Left colon (tissue), 2 donors: ENCODE data around the gene PCSK4. TPM values are rescaled to one million over a fixed set of nuclear protein-coding genes. Genes with fewer than 3 reads are reported as not detected.
"Not testable (repeated sequence)": the region's sequence is repeated elsewhere in the genome, so short reads cannot be mapped to it uniquely, and the experiment has no call there.

Experiments used
- ATAC-seq: fragments of 200-7000 bp; cut with Tn5 transposase; one replicate; pipeline ENCODE4 v1.9.1; 2020; ENCODE audit warnings: mild to moderate bottlenecking, moderate library complexity
- DNase-seq, 2 donors: peaks; one replicate each; pipeline ENCODE4 v3.0.0-alpha.2; 2020
- intact Hi-C, 2 donors: fragments of 100-400 bp; cut with DNase I in 1 of 2; cut with micrococcal nuclease in 1 of 2; formaldehyde crosslinking; loops; one replicate each; pipeline versions ENCODE4 v1.11.2 to v1.14.0; 2022; cut with DNase I, micrococcal nuclease
- long read RNA-seq: library from polyadenylated mRNA; unstranded; transcript quantifications from one replicate; pipeline ENCODE4 v2.0.0, GENCODE V29; 2021
- total RNA-seq, 2 donors: library from RNA; stranded (reverse); fragmentation: NEBNext Ultra II Directional; extraction: Animal tissue kit (Norgen Biotek cat#: 25700); gene quantifications; one replicate each; pipeline ENCODE4 v1.2.1, GENCODE V29; 2021
- donor health status: DM: no; HTN: no; CAD: no.
- donor health status: DM: yes; HTN: yes; CAD: no.

PCSK4 gene
- total RNA-seq, result 1 to 10 TPM; 3.2 to 4.6 TPM
- long read RNA-seq, result 0 reads

DNA sequence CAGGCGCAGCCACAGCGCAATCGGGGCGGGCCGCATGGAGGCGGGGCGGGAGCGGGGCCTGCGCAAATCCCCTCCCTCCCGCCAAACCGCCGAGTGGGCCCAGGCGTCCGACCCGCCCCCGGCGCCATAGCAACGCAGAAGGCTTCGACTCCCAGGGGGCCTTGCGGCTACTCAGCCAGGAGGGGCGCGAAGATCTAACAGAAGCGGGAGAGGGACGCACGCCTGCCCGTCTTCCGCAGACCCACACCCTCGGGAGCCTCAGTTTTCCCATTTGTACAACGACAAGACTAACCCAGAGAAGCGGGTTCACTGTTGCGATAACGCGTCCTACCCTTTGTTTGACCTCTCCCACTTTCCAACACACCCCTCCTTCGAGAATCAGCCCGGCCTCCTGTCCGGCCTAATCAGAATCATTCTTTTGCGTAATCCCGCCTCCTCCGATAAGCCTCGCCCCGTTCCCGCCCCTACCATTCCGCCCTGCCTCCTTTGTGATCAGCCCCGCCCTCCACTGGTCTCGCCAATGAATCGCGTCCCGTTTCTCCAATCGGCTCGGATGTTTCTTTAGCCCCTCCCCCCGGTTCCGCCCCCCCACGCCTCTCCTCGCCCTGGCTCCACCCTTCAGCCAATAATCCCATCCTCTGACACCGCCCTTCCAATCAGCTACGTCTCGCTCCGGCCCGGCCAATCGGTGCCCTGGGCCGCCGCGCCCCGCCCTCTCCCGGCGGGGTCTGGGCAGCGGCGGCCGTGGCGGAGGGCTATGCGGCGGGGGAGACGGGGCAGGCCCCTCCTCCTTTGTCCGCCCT is at the start of gene PCSK4:
PCSK4 (minus strand) TSS at position 40 of the 803 bp plus-strand sequence; CDS start at position 36, 4 bp downstream.
- ATAC-seq, result peak; percentile 84
- intact Hi-C loops, result no loop called here
- peak; percentile 99 for DNase-seq

DNA sequence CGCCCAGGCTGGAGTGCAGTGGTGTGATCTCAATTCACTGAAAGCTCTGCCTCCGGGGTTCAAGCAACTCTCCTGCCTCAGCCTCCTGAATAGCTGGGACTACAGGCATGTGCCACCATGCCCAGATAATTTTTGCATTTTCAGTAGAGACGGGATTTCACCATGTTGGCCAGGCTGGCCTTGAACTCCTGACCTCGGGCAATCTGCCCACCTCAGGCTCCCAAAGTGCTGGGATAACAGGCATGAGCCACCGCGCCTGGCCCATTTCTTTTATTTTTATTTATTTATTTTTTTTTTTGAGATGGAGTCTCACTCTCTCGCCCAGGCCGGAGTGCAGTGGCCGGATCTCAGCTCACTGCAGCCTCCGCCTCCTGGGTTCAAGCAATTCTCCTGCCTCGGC is 49.6 kb upstream of the PCSK4 start:
- intact Hi-C loops, result loop anchor here in 1 of 2 donors (10.0 kb wide), 2 partner anchors 135 to 225 kb away; no protein-coding TSS in a partner anchor
- ATAC-seq, DNase-seq: not testable (repeated sequence)

DNA sequence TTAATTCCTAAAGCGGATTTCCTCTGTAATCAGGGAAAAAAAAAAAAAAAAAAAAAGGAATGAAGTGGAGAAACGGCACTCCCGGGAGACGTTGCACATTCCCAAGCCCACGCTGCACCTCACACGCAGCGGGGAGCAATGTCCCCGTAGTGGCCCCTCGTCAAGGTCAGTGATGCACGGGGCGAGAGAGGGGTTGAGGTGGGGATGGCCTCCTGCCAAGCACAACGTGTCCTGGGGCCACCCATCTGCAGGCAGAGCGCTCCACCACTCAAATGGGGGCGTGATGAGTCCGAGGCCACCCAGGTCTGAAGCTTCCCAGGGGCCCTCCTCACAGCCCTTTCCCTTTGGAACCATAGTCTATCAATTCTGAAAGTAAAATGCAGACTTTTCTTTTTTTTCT is 48.8 kb upstream of the PCSK4 start:
- DNase-seq (no peak), ATAC-seq (no peak)
- intact Hi-C loops, result no loop called here

DNA sequence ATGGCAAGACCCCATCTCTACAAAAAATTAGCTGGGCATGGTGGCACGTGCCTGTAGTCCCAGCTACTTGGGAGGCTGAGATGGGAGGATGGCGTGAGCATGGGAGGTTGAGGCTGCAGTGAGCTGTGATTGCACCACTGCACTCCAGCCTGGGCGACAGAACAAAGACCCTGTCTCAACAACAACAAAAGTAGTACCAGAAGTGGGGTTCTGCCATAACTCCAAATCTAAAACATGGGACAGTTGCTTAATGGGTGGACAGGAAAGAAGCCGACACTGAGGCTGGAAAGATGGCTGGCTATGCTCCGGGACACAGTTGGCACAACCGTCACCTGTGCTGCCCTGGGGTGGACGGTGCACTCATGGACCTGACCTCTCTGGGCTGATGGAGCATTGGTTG is 45.5 kb upstream of the PCSK4 start:
- DNase-seq, intact Hi-C loops, ATAC-seq: not testable (repeated sequence)

DNA sequence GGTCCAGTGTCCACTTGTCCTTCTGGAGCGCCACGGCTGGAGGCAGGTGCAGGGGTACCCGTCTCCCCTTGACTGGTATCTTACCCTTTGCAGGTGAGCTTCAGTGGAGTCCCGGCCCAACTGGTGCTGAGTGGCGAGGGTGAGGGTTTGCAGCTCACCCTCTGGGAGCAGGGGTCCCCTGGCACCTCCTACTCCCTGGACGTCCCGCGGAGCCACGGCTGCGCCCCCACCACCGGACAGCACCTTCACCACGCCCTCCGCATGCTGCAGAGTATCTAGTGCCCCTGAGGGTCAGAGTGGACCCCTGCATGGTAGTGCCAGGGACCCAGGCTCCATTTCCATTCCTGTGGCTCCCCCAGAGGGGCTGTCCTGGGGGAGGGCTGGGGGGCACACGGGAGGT is 44.8 kb upstream of the PCSK4 start:
- no peak for DNase-seq
- ATAC-seq, result no peak
- intact Hi-C loops, result no loop called here

DNA sequence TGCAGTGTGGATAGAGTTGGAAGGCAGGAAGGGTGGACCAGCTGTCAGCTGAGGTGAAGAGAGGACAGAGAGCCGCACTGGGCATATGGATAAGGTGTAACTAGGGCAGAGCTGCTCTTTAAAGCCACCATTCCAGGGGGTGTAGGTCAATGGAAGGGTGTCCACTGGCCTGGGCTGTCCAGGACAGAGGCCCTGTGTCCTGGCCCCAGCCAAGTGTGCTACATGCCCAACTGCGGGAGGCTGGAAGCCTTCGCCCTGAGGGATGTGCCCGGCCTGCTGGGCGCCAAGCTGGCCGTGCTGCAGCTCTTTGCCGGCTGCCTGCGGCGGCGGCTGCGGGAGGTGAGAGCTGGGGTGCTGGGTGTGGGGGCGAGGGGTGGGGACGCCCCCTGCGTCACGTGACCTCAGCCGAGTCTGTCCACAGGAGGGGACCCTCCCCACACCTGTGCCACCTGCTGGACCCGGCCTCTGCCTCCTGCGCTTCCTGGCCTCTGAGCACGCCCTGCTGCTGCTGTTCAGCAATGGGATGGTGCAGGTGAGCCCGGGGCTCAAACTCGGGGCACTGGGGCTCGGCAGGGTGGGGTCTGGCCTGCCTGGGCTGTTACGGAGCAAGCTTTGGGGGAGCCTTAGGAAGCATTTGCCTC is 43.5 kb upstream of the PCSK4 start:
- ATAC-seq, result no peak

DNA sequence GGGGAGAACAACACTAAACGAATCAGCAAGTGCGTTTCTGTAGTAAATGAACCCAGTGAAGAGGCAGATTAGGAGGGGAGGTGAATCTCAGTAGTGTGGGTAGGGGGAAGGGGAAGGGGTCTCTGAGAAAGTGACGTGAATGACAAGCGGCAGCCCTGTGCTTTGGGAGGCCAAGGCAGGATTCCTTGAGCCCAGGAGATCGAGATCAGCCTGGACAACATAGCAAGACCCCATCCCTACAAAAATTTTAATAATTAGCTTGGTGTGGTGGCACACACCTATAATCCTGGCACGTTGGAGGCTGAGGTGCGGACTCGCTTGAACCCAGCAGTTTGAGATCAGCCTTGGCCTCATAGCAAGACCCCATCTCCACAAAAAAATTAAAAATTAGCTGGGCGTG is 41.9 kb upstream of the PCSK4 start:
- ATAC-seq (no peak), DNase-seq (no peak)
- intact Hi-C loops, result no loop called here

More for the DNA sequence above, 43.5 kb upstream of the PCSK4 start:
- intact Hi-C loops, result no loop called here
- DNase-seq, result no peak

DNA sequence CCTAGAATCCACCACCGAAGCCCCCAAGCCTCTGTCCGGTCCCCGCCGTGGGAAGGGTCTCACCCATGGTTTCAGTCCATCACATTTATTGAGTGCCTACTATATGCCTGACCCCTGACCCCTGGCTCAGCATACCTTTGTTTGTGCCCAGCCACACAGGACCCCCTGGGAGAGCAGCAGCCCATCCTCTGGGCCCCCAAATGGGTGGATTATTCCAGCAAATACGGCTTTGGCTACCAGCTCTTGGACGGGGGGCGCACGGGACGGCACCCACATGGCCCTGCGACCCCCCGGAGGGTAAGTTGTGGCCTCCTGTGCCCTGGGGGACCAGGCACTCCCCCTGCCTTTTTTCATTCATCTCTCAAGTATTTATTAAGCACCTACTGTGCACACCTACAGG is 41.4 kb upstream of the PCSK4 start:
- DNase-seq (no peak), ATAC-seq (no peak)
- intact Hi-C loops, result no loop called here

DNA sequence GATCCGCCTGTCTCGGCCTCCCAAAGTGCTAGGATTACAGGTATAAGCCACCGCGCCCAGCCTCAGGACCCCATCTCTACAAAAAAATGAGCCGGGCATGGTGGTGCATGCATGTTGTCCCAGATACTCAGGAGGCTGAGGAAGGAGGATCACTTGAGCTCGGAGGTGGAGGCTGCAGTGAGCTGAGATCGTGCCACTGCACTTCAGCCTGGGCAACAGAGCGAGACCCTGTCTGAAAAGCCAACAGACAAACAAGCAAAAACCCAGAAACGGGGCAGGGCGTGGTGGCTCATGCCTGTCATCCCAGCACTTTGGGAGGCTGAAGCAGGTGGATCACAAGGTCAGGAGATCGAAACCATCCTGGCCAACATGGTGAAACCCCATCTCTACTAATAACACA is 40.7 kb upstream of the PCSK4 start:
- intact Hi-C loops, DNase-seq, ATAC-seq: not testable (repeated sequence)

DNA sequence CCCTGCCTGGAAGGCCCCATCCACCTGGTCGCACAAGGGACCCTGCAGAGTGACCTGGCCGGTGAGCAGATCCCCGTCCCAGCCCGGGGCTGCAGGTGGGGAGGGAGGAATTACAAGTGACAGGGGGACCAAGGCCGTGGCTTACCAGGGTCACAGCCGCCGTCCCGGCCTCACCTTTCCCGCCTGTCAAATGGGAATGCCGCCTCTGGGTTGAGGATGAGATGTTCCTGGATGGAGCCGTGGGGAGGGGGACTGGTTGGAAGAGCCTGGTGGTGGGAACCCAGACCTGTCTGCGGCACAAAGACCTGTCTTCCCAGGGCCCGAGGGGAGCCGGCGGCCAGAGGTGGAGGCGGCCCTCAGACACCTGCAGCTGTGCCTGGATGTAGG is 39.3 kb upstream of the PCSK4 start:
- ATAC-seq (no peak), DNase-seq (no peak)
- intact Hi-C loops, result no loop called here

DNA sequence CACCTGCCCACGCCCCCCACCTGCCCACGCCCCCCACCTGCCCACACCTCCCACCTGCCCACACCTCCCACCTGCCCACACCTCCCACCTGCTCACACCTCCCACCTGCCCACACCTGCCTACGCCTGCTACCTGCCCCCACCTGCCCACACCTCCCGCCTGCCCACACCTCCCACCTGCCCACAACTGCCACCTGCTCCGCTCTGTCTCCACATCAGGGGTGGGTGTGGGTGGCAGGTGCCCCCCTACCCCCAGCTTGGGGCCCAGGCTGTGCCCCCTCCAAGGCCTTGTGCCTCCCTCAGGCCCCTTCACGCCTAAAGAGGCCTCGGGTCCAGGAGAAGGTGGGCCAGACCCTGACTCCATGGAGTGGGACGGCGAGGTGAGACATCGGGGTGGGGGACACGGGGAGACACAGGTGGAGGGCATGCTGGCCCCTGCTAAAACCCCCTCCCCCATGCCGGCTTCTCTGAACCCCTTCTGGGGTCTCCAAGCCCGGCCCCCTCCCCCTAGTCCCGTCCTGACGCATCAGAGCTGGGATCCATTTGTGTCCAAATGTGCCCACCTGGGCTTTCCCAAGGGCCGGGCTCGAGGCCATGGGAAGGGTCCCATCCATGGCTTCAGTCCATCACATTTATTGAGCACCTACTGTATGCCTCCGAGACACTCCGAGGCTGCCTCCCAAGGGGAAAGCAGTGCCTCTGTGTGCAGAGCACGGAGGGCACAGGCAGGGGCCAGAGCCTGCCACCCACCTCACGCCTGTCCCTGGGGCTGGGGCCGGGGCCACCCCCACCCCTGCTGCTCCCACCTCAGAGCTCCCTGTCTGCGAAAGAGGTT is 38.7 kb upstream of the PCSK4 start:
- intact Hi-C loops, result no loop called here
- ATAC-seq, result no peak
- DNase-seq, result no peak

DNA sequence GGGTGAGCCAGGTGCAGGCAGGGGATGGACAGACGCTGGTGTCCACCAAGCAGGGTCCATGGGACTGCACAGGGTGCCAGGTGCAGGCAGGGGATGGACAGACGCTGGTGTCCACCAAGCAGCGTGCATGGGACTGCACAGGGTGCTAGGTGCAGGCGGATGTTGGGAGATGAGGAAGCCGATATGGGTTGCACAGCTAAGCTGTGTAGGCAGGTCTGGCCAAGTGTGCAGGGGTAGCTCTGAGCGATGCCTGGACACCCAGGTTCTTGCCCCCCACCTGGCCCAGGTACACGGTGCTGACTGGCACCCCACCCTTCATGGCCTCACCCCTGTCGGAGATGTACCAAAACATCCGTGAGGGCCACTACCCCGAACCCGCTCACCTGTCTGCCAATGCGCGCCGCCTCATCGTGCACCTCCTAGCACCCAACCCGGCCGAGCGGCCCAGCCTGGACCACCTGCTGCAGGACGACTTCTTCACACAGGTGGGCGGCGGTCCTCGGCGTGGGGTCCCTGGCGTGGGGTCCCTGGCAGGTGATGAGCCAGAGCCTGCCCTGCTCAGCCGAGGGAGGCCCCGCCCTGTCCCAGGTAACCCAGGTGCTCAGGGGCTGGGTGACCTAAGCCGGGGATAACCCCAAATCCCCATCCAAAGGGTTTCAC is 37.6 kb upstream of the PCSK4 start:
- intact Hi-C loops, result no loop called here
- no peak for DNase-seq
- ATAC-seq, result no peak

DNA sequence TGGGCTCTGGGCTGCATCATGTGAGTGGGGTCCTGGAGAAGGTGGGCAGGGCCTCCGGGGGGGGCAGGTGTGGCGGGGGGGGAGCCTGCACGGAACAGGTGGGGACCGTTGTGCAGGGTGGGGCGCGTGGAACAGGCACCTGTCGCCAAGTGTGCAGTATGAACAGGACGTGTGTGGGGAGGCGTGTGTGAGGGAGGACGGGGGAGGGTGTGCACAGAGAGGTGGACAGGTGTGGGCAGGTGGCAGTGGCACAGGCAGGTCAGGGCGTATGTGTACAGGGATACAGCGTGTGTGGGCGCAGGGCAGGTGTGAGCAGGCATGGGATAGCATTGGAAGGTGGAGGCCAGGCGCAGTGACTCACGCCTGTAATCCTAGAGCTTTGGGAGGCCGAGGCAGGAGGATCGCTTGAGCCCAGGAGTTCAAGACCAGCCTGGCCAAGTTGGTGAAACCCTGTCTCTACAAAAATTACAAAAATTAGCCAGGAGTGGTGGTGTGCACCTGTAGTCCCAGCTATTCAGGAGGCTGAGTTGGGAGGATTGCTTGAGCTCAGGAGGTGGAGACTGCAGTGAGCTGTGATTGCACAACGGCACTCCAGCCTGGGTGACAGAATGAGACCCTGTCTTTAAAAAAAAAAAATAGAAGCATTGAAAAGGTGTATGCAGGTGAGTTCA is 37.0 kb upstream of the PCSK4 start:
- intact Hi-C loops, result no loop called here
- no peak for ATAC-seq

DNA sequence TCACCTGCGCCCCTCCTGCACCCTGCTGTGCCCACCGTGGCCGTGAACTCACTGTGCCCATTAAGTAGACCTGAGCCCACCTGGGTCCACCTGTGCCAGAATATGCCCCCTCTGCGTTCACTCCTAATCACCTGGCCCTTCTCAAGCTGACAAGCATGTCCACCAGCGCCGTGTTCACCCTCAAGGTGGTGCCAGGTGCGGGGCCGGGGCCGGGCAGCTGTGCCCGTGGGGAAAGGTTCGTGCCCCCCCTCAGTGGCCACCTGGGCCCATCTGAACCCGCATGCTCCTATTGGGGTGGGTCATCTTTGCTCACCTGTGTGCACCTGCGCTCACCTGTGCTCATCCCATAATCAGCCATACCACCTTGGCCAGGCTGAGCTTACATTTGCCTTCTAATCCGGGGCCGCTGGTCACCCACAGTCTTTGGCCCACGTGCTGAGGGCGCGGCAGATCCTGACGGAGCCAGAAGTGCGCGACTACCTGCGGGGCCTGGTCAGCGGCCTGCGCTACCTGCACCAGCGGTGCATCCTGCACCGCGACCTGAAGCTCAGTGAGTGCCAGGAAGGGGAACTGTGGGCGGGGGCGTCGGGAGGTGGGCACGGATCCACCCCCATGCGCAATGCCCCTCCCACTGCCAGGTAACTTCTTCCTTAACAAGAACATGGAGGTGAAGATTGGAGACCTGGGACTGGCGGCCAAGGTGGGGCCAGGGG is 36.1 kb upstream of the PCSK4 start:
- intact Hi-C loops, result no loop called here
- no peak for ATAC-seq
- DNase-seq, result no peak

More for the DNA sequence above, 37.0 kb upstream of the PCSK4 start:
- no peak for DNase-seq

DNA sequence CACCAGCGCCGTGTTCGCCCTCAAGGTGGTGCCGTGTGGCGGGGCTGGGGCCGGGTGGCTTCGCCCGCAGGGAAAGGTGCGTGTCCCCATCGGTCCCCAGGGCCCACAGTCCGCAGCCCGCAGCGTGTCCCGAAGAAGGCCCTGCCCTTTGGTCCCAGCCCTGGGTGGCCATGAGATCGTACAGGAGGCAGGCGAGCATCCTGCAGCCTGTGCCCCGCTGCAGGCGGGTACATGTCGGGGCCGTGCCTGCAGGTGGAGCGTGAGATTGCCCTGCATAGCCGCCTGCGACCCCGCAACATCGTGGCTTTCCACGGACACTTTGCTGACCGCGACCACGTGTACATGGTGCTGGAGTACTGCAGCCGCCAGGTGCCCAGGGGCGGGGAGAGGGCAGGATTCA is 35.2 kb upstream of the PCSK4 start:
- ATAC-seq (no peak), DNase-seq (no peak)
- intact Hi-C loops, result no loop called here

DNA sequence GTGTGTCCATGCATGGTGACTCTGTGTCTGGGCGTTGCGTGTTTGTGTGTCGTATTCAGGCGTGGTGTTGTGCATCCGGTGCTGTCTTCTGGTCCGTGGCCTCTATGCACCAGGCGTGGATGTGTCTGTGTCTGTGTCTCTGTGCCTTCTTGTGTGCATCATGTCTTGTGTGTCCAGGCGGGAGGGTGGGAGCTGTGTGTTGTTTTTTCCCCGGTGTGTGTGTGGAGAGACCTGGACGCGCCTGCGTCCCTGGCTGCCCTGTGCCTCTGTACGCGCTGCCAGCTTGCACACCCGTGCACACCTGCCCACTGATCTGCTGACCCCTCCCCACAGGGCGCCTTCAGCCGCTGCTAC is 34.8 kb upstream of the PCSK4 start:
- ATAC-seq, result no peak
- intact Hi-C loops, result no loop called here
- DNase-seq, result no peak

DNA sequence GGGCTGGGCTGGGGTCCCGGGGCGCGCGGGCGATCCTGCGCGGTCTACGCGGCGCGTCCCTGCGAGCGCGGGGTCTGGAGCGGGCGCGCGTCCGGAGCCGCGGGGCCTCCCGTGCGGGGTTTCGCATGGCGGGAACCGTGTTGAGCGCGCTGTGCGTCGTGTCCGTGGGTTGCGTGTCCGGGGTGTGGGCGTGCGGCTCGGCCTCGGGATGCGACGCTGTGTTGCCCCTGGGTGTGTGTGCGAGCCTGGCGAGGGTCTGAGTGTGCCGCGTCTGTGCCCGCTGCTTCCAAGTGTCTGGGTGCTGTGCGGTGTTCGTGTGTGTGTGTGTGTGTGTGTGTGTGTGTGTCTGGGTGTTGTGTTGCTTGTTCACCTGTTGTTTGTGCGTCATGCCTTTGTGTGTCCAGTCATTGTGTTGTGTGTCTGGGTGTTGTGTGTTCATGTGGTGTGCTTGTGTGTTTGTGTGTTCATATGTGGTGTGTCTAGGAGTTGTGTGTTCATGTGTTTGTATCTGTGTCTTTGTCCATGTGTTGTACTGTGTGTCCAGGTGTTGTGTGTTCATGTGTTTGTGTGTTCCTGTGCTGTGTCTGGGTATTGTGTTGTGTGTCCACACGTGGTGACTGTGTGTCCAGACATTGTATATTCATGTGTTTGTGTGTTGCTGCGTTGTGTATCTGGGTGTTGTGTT is 34.3 kb upstream of the PCSK4 start:
- no peak for DNase-seq
- intact Hi-C loops, result no loop called here
- no peak for ATAC-seq
